NK-92 (cell line): ENCODE measurements around the gene RHNO1.

Source experiments
- DNase-seq: peaks from one replicate; lab custom pipeline; 2025; ENCODE audit not compliant: unreplicated experiment; lab: John Stamatoyannopoulos, UW

RHNO1 gene

GRCh38 chr12:2877047-2877952 lies at the start of gene RHNO1, which contains the start of gene FOXM1:
Gene RHNO1 (plus strand): TSS chr12:2877223. CDS start chr12:2885367, 8,144 bp downstream.
Gene FOXM1 (minus strand): TSS chr12:2877174. CDS start chr12:2874478, 2,696 bp downstream.
- DNase-seq = no peak

- DNase-seq = no peak
These were observed 47.7 kb upstream of the RHNO1 start for GRCh38 chr12:2829275-2829674.

- DNase-seq = no peak
These were observed 44.4 kb upstream of the RHNO1 start for GRCh38 chr12:2832550-2833127.

GRCh38 chr12:2833327-2833726 lies 43.7 kb upstream of the RHNO1 start:
- DNase-seq = no peak

- DNase-seq = no peak
These were observed 43.2 kb upstream of the RHNO1 start for GRCh38 chr12:2833810-2834209.

GRCh38 chr12:2834581-2835491 lies 42.2 kb upstream of the RHNO1 start, which contains the start of gene NRIP2:
Gene NRIP2 (minus strand): TSS chr12:2835035. CDS start chr12:2834983, 52 bp downstream.
- no peak for DNase-seq

- no peak for DNase-seq
These were observed 41.2 kb upstream of the RHNO1 start for GRCh38 chr12:2835691-2836403.

GRCh38 chr12:2836574-2836973 lies 40.4 kb upstream of the RHNO1 start:
- no peak for DNase-seq

GRCh38 chr12:2841056-2841650 lies 35.9 kb upstream of the RHNO1 start:
- no peak for DNase-seq

- DNase-seq = no peak
These were observed 34.1 kb upstream of the RHNO1 start for GRCh38 chr12:2842948-2843347.

GRCh38 chr12:2844786-2845185 lies 32.2 kb upstream of the RHNO1 start:
- no peak for DNase-seq

- DNase-seq = no peak
These were observed 31.7 kb upstream of the RHNO1 start for GRCh38 chr12:2845280-2845679.

- no peak for DNase-seq
These were observed 25.1 kb upstream of the RHNO1 start for GRCh38 chr12:2851931-2852330.

- no peak for DNase-seq
These were observed 23.4 kb upstream of the RHNO1 start for GRCh38 chr12:2853626-2854025.

- DNase-seq = no peak
These were observed 22.2 kb upstream of the RHNO1 start for GRCh38 chr12:2854669-2855453.

- DNase-seq = no peak
These were observed 21.5 kb upstream of the RHNO1 start for GRCh38 chr12:2855546-2855945.

- no peak for DNase-seq
These were observed 21.0 kb upstream of the RHNO1 start for GRCh38 chr12:2856051-2856450.

- DNase-seq = no peak
These were observed 20.0 kb upstream of the RHNO1 start, which contains the start of gene TEX52 for GRCh38 chr12:2857021-2857431. Gene TEX52 (minus strand): TSS chr12:2857039. CDS start chr12:2857026, 13 bp downstream.

GRCh38 chr12:2857576-2857975 lies 19.4 kb upstream of the RHNO1 start:
- DNase-seq = no peak
